RPMI8226 (cell line): ENCODE measurements around the gene ZBTB38.
A peak's percentile ranks its signal among the peaks of the same experiment; 100 is the strongest.

Experiments
- DNase-seq: peaks from one replicate; pipeline ENCODE4 v3.0.0-alpha.2; 2015

Gene ZBTB38

GRCh38 chr3:141368062-141368924 lies at the start of gene ZBTB38:
ZBTB38 (plus strand) TSS chr3:141368504; CDS start chr3:141442389, 73,885 bp downstream.
- peak; percentile 92 for DNase-seq

- no peak for DNase-seq
Measured at GRCh38 chr3:141320399-141321108, 47.8 kb upstream of the ZBTB38 start.

GRCh38 chr3:141321109-141321497 lies 47.2 kb upstream of the ZBTB38 start:
- DNase-seq, result no peak

GRCh38 chr3:141323936-141324704 lies 44.2 kb upstream of the ZBTB38 start:
- no peak for DNase-seq

- DNase-seq, result no peak
Measured at GRCh38 chr3:141326123-141326522, 42.2 kb upstream of the ZBTB38 start.

- no peak for DNase-seq
Measured at GRCh38 chr3:141326626-141327025, 41.7 kb upstream of the ZBTB38 start.

GRCh38 chr3:141328286-141329166 lies 39.8 kb upstream of the ZBTB38 start:
- no peak for DNase-seq

- DNase-seq, result no peak
Measured at GRCh38 chr3:141330235-141330634, 38.1 kb upstream of the ZBTB38 start.

GRCh38 chr3:141330718-141331376 lies 37.5 kb upstream of the ZBTB38 start:
- DNase-seq, result no peak

GRCh38 chr3:141331377-141332318 lies 36.7 kb upstream of the ZBTB38 start:
- no peak for DNase-seq

GRCh38 chr3:141332416-141332815 lies 35.9 kb upstream of the ZBTB38 start:
- DNase-seq, result no peak

GRCh38 chr3:141333836-141334626 lies 34.3 kb upstream of the ZBTB38 start:
- no peak for DNase-seq

GRCh38 chr3:141334627-141335250 lies 33.6 kb upstream of the ZBTB38 start:
- DNase-seq, result no peak

GRCh38 chr3:141335531-141336061 lies 32.7 kb upstream of the ZBTB38 start:
- DNase-seq, result no peak

- DNase-seq, result no peak
Measured at GRCh38 chr3:141336672-141337522, 31.4 kb upstream of the ZBTB38 start.

GRCh38 chr3:141337523-141337854 lies 30.8 kb upstream of the ZBTB38 start:
- DNase-seq, result no peak

- no peak for DNase-seq
Measured at GRCh38 chr3:141337991-141338390, 30.3 kb upstream of the ZBTB38 start.

- no peak for DNase-seq
Measured at GRCh38 chr3:141338881-141339280, 29.4 kb upstream of the ZBTB38 start.
